ENCODE results near the gene LRRN2.

The LRRN2 gene

DNA sequence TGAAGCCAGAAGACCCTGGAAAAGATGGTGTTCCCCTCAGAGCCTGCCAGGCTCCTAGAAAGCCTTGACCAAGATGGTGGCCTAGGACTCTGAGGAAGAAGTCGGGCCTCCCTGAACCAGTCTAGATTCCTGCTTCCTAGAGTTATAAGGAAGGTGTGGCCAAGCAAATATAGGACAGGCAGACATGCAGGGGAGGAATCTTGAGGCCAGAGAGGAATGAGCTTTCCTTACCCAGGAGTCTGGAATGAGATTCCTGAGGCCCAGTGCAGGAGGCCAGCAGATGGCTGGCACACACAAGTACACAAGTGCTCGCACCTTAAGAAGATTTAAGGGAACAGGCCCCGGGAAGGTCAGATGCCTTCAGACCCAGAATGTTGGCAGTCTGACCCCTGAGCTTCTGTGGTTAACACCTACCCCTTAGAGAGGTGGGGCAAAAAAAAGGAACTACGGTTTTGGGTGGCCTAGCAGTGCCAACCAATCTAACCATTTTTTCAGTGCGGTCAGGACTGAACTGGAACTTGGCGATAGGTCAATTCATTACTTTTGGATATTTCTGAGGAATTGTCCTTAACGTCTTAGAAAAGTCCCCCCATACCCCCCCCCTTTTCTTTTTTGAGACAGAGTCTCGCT is 96.0 kb downstream of the LRRN2 start:
- DNase-seq = no peak
- intact Hi-C loops (cut with DNase I) = no loop called here

DNA sequence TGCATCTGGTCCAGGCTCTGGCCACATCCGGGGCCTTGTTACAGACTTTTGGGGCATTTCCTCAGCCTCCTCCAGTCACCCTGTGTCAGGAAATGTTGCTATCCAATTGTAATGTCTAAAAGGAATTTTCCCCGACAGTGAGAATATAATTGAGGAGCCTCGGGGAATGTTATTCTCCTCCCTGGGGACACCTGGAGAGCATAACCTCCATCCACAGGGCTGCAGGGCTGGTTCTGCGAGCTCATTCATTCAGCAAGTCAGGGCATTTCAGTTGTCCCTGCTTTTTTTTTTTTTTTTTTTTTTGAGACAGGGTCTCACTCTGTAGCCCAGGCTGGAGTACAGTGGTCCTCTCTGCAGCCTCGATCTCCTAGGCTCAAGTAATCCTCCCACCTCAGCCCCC is 96.7 kb downstream of the LRRN2 start:
- no peak for DNase-seq
- intact Hi-C loops (cut with DNase I) = no loop called here

DNA sequence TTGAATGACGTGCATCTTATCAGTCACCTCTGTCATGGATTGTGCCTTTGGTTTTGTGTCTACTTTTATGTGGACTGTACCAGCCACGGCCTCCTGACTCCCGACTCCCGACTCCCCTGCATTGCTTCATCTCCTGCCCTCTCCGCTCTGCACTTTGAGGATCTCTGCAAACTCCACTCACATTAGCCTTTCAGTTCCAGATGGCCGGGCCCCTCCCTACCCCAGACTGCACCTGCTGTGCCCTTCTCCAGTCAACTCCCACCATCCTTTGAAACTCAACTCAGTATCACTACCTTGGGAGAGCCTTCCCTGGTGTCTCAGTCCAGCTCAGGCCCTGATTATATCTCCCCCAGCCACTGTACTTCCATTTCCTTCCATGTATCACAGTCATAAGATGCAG is 97.9 kb downstream of the LRRN2 start:
- intact Hi-C loops (cut with DNase I) = no loop called here
- DNase-seq = no peak

DNA sequence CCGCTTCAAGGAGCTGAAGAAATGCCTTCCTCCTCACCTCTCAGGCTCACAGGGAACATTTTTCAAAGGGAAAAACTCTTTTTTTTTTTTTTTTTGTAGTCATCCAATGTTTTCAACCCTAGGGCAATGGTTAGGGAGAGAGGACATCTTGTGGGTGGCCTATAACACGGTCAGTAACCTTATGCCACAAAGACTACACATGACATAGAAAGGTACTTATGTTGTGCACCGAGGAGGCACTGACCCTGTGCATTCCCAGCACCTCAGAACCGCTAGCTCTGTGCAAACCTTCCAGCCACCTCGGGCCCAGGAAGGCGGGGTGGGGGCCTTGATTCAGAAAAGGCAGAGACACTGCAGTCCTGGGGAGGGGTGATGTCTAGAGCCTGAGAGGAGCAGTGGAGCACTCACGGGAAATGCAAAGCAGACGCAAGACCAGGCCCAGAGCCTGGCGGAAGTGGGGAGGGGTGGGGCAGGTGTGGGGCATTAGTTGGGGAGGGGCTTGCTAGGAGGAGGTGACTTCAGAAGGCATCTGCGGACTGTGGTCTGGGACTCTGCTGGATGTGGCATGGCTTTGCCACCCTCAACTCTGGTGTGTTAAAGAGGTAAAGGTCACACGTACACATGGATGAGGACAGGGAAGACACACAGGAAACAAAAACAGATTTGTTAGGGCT is 100.7 kb downstream of the LRRN2 start:
- DNase-seq = no peak

DNA sequence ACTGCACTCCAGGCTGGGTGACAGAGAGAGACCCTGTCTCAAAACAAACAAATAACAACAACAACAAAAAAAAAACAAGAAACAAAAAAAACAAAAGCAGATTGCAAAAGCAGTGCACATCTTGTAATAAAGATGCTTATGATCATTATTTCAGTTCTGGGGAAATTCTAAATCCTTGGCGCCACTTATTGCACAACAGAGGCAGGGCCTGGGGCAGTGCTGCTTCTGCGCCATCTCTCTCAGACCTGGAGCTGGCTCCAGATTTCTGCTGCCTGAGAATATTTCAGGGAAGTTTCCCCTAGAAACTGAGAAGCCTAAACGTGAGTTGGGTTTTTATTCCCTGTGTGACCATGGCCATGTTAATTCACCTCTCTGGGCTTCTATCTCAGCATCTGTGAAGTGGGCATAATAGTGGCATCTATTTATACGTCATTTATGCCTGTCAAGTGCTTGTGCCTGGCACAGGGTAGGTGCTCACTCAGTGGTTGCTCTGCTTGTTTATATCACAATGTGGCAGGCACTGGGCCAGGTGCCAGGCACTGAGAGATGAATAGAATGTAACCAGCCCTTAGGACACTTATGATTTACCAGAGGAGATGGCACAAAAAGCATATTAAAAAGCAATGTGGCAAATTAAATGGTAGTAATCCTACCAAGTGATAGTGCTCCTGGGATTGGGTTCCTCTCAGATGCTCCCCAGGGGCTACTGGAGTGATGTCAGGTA is 101.5 kb downstream of the LRRN2 start:
- peak in 31 of 42 donors; percentile 17 to 69 (median 36) for DNase-seq
- intact Hi-C loops (cut with DNase I) = no loop called here

More for the DNA sequence above, 100.7 kb downstream of the LRRN2 start:
- intact Hi-C loops (cut with DNase I) = no loop called here

DNA sequence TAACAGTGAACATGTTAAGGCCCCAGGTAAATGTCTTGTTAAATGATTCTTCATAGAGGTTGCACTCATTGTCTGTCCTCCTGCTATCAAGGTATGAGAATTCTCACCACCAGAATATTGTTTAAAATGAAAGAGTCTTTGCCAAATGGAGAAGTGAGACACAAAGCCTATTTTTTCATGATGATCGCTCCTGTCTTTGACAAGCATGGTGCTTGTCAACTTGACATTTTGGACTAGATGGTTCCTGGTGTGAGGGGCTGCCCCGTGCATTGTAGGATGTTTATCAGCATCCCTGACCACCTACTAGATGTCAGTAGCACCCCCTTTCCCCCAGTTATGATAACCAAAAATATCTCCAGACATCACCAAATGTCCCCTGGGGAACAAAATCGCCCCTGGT is 103.8 kb downstream of the LRRN2 start:
- no peak for DNase-seq
- intact Hi-C loops (cut with DNase I) = no loop called here

DNA sequence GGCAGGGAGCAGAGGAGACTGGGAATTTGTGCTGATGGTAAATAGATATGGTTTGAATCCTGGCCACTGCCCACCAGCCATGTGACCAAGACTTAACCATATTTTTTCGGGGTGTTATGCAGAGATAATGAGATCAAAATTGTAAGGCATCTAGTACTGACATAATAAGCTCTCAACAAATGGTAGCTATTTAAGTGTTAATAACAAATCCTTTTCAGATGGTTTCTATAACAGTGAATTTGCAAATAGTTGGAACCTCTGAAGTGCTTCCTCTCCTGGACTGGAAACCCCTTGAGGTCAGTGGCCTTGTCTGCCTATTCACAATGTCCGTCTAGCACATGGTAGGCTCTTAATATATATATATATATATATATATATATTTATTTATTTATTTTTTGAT is 104.7 kb downstream of the LRRN2 start:
- intact Hi-C loops (cut with DNase I) = no loop called here
- no peak for DNase-seq

DNA sequence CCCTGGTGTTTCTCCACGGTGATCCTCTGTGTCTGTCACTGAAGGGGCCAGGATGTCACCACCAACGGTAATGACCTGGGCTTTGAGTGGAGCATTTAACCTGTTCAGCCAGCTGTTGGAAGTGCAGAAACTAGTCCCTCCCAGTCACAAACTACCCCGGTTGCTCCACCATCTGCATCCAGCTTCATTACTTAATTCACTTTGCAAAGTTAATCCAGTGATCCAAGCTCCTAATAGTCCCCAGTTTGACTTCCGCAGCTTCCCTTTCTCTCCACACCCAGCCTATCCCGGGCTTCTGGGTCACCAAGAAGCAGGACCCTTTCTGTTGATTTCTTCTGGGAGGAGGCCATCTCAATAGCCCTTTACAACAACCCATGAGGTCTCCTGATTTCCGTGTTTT is 105.9 kb downstream of the LRRN2 start:
- no peak for DNase-seq
- intact Hi-C loops (cut with DNase I) = no loop called here

DNA sequence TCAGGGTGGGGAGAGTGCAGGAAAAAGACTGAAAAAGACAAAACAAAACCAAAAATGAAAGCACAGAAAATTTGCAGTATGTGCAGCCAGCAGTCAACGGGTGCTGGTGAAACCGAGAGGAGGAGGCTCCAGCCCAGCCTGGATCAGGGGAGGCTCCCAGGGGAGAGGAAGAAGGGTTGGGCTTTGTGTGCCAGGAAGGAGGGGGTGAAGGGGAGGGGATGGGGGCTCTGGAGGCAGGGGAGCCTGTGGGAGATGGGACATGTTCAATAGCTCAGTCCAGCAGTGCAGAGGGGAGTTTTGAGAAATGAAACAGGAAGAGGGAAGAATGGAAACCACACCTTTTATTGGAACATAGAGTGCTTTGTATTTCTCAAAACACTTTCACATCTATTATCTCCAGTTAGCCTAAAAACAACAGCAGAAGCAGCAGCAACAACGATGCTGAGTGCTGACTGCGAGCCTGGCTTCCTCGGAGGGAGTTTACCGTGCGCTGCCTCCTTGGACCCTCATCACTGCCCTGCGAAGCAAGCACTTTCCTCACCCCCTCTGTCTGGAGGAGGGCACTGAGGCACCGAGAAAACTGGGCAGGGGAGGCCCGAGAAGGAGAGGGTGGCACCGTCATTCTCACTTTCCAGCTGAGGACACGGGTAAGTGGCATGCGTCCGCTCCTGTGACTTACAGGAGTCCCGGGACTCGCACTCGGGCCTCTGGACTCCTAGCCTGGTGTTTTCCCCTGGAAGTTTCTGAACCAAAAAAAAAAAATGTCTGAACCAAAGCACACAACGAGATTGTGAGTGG is 106.5 kb downstream of the LRRN2 start:
- intact Hi-C loops (cut with DNase I) = no loop called here
- DNase-seq = peak in 3 of 42 donors; percentile 14 to 21 (median 15)

DNA sequence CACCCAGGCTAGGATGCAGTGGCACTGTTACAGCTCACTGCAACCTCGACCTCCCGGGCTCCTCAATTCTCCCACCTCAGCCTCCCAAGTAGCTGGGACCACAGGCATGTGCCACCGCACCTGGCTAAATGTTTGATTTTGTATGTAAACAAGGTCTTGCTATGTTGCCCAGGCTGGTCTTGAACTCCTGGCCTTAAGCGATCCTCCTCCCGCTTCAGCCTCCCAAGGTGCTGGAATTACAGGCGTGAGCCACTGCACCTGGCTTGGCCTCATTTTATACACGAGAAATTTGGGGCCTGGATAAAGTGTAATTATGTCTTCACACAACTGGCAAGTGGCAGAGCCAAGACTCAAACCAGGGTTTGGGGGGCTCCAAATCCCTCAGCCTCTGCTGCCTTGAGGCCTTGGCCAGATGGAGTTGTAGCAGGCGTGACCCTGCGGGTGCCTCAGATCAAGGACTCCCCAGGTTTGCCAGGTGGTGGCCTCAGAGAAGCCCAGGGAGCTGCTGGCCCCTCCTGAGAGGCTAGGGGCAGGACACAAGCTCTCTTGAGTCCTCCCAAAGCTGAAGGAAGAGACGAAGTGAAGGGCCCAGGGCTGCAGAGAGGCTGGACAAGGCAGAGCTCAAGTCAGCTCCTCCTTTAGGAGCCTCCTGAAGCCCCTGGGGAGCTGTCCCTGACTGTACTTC is 107.6 kb downstream of the LRRN2 start:
- DNase-seq = no peak
- intact Hi-C loops (cut with DNase I) = no loop called here

DNA sequence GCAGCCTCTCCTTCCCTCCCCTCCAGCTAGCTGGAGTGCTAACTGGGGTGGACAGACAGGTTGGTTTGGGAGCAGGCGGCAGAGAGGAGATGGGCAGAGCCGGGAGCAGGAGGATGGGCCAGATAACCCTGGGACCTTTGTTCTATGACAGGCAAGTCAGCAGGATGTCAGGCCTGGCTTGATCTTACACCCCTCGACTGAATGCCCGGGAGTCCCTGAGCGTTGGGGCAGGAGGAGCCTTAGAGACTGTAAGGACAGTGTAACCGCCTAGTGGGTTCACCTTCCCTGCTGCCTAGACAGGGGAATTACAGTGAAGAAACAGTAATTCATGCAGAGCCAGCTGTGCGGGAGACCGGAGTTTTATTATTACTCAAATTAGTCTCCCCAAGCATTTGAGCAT is 109.1 kb downstream of the LRRN2 start:
- intact Hi-C loops (cut with DNase I) = no loop called here
- DNase-seq = no peak

DNA sequence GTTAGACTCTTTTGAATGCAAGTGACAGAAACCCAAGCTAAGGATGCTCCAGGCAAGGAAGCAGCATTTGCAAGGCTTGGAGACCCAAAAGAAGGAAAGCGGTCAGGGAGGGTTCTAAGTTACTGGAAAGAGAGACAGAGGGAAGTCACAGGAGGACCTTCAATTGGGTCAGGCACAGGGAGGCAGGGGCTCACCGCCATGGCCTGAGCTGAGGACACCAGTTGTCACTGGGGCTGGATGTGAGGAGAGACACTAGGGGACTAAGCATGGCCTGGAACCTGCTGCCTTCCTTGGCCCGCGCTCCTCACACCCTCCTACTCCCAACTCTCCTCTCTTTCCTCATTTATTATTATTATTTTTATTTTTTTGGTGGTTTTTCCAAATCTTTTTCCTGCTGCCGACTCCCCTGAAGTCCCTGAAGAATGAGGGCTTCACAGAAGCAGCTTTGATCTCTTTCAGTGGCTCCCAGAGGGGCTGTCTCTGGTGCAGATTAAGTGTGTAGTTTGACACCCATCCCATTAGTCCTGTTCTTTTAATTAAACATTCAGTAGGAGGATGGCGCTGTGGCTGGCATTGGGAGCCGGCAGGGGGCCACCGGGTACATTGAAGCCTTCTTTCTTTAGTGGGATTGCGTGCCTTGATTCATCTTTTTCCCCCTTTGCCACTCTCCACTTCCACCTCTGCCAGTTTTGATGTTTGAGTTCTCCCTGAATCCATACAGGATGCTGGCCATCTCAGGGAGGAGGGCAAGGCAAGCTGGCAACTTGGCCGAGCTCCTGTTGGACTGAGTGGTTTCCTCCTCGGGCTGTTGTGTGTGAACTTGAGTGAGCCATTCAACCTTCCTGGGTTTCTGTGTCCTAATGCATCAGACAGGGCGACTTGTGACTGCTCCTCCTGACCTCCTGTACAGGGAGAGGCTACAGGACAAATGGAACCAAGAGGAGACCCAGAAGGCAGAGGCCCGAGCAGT is 110.0 kb downstream of the LRRN2 start:
- intact Hi-C loops (cut with DNase I) = no loop called here
- no peak for DNase-seq

DNA sequence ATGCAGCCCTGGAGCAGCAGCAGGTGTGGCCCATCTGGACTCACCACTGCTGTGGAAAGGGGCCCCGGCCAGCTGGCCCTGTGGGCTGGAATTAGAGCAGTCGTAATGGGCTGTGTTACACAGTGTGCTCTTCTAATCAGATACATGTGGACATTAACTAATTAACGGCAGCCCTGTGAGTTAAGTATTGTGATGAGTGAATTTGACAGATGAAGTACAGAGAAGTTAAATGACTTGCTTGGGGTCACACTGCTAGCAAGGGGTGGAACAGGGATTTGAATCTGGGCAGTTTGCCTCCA is 110.7 kb downstream of the LRRN2 start:
- peak in 4 of 42 donors; percentile 16 to 28 (median 20) for DNase-seq
- intact Hi-C loops (cut with DNase I) = no loop called here

DNA sequence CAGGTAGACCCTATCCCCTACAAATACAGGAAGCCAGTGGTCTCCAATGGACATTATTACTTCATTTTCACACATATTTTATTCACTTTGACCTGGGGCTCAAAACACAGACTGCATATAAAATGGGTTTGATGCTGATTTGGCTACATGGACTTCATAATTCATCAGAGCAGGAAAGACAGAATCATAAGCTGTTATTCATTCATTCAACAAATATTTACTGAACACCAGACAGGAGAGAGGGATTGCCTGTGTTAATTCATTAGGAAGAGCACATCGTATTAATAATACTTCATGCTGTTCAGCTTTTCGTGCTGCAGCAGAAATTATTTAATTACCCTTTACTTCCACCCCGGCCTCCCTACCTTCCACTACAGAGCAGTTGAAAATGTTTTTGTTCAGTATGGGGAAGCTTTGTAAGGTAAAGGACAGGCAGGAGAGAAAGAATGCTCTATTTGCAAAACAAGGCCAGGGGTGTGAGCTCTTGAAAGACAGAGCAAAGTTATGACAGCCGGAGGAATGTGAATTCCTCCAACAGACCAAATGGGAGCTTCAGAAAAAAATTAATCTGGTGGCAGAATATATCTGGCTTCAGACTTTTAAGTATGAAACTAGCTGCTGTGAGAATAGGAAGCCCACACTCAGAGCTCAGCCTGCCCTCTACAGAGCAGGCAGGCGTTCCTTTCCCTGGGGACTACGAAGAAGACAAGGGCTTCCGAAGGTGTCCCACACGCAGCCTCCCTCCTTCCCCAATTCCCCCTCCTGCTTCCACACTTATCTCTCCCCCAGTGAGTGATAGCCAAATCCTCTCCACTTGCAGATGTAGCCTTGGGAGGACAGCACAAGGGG is 111.3 kb downstream of the LRRN2 start:
- no peak for DNase-seq
- intact Hi-C loops (cut with DNase I) = no loop called here

DNA sequence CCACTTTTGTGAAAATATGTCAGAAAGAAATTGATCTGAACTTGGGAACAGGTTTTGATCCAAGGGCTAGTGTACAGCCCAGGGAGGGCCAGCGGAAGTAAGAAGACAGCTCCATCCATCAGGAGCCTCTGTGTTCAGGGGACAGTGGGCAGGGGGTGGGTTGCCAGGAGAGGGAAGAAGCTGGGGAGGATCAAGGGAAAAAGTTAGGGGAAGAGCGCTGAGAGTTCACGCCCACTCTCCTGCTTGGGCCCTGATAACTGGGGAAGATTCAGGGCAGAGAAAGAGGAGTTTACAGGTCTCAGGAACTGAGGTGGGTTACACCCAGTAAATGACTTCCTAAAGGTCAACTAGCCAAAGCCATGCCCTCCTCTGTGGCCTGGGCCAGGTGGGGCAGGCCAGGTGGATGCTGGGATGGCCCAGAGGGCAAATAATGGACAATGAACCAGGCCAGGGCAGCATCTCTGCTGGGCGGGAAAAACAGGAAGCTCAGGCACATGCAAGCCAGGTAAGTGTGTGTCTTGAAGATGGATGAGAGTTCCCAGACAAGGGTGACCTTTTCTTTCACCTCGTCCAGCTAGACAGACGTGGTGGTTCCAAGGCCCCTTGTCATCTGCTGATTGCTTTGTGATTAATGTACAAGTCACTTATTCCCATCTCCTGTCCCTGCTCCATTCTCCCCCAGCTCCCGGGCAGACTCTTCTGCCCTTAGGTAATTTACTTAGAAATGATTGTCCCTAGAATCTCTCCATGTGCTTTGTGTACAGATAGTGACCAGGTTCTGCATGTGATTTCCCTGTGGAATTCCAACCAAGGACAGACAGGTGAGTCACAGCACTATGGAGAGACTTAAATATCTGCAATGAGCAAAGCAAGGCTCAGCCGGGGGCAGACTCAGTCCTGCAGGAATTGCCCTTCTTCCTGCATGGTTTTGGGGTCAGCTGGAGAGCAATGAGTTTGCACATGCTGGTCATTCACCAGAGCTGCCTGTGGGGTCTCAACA is 112.3 kb downstream of the LRRN2 start:
- DNase-seq = no peak
- intact Hi-C loops (cut with DNase I) = no loop called here

DNA sequence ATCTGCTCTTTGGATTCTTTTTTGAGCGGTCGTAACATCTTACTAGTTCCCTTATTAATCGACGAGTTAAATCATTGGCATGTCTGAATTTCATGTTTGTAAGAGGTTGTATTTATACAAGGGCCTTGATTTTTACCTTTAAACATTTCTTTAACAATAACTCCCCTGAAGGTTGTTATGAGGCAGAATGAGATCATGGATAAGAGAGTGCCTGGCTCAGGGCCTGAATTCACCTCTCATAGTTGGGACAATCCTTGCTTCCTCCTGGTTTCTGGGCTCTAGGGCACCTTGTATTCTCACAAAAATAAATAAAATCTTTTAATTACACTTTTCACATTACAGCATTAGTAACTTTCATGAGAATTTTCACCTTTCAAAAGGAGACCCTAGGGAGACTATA is 113.9 kb downstream of the LRRN2 start:
- no peak for DNase-seq
- intact Hi-C loops (cut with DNase I) = no loop called here

All from head of caudate nucleus (tissue), 42 donors.